CD4-positive, alpha-beta T cell (primary cell): Measurements from ENCODE around the gene CGREF1. TPM values are rescaled to one million over a fixed set of nuclear protein-coding genes. Genes with fewer than 3 reads are reported as not detected.

Source experiments
- ATAC-seq: fragments of 200-7000 bp; cut with Tn5 transposase; one replicate; pipeline ENCODE4 v1.10.0; 2022; ENCODE audit warnings: mild to moderate bottlenecking; ENCODE audit not compliant: poor library complexity
- CTCF ChIA-PET: fragments of 350-600 bp; sonication (Branson Sonifier 250); formaldehyde crosslinking; loops from one replicate; lab custom pipeline; 2021; ENCODE audit warnings: antibody characterized with exemption, inconsistent platforms; lab: Charles Lee
- POLR2A ChIA-PET: fragments of 350-600 bp; sonication (Branson Sonifier 250); formaldehyde crosslinking; loops from one replicate; lab custom pipeline; 2021; ENCODE audit warnings: antibody characterized with exemption, inconsistent platforms; lab: Charles Lee
- DNase-seq, 14 experiments: peaks; one replicate each; pipeline ENCODE4 v3.0.0-alpha.2; 2013 to 2020; ENCODE audit warnings: mixed read lengths in 2 of 14
- H3K27ac ChIP-seq, 2 donors: one replicate each; pipeline versions ENCODE4 v1.5.1 to v1.7.0; 2013; ENCODE audit warnings: low read length in 2 of 2, low read depth in 1 of 2, mild to moderate bottlenecking in 1 of 2
- H3K27me3 ChIP-seq, 2 experiments: 1 replicate in 1 of 2; 2 replicates in 1 of 2; pipeline versions ENCODE4 v1.6.1 to v1.7.0; 2013; ENCODE audit warnings: low read length in 2 of 2, control low read depth in 1 of 2, mild to moderate bottlenecking in 1 of 2, moderate library complexity in 1 of 2; ENCODE audit not compliant: insufficient read depth in 2 of 2, control insufficient read depth in 1 of 2
- H3K36me3 ChIP-seq: one replicate; pipeline ENCODE4 v1.6.1; 2013; ENCODE audit warnings: low read length, control low read depth; ENCODE audit not compliant: insufficient read depth
- H3K4me1 ChIP-seq: one replicate; pipeline ENCODE4 v1.6.1; 2013; ENCODE audit warnings: low read length, control low read depth; ENCODE audit not compliant: insufficient read depth
- H3K4me3 ChIP-seq: one replicate; pipeline ENCODE4 v1.5.1; 2013; ENCODE audit warnings: mild to moderate bottlenecking, low read length, moderate library complexity
- H3K9me3 ChIP-seq, 2 experiments: 1 replicate in 1 of 2; 2 replicates in 1 of 2; pipeline versions ENCODE4 v1.6.1 to v1.7.0; 2013; ENCODE audit warnings: low read length in 2 of 2, mild to moderate bottlenecking in 2 of 2, control low read depth in 1 of 2, moderate library complexity in 1 of 2; ENCODE audit not compliant: control insufficient read depth in 1 of 2, insufficient read depth in 1 of 2
- H3K27ac Mint-ChIP-seq: one replicate; pipeline ENCODE4 v1.8.0; 2020; ENCODE audit warnings: mixed read lengths
- H3K27me3 Mint-ChIP-seq: one replicate; pipeline ENCODE4 v1.8.0; 2021; ENCODE audit warnings: mixed read lengths
- H3K36me3 Mint-ChIP-seq: one replicate; pipeline ENCODE4 v1.8.0; 2021; ENCODE audit warnings: low read depth, mixed read lengths
- H3K4me1 Mint-ChIP-seq: one replicate; pipeline ENCODE4 v1.8.0; 2021; ENCODE audit warnings: low read depth, mixed read lengths
- H3K4me3 Mint-ChIP-seq: one replicate; pipeline ENCODE4 v1.8.0; 2020; ENCODE audit warnings: mild to moderate bottlenecking, mixed read lengths
- H3K9me3 Mint-ChIP-seq: one replicate; pipeline ENCODE4 v1.8.0; 2020; ENCODE audit warnings: mixed read lengths
- CTCF ChIP-seq: fragments of 200-600 bp; IDR thresholded peaks from one replicate; pipeline ENCODE4 v1.8.0; 2022; ENCODE audit warnings: antibody characterized with exemption, mild to moderate bottlenecking
- intact Hi-C, 2 experiments: fragments of 100-400 bp; cut with DNase I in 1 of 2; cut with micrococcal nuclease in 1 of 2; formaldehyde crosslinking; loops; one replicate each; pipeline versions ENCODE4 v1.15.1 to v1.9.0; 2023 to 2025; cut with DNase I, micrococcal nuclease
- total RNA-seq, 174 experiments: library from RNA in 2 of 174; stranded (reverse) in 2 of 174; gene quantifications; one replicate each; pipeline ENCODE4 v1.2.3 and lab custom pipeline; 2021 to 2026

Gene CGREF1
- total RNA-seq, 2 experiments from 2014 or later = not detected

DNA sequence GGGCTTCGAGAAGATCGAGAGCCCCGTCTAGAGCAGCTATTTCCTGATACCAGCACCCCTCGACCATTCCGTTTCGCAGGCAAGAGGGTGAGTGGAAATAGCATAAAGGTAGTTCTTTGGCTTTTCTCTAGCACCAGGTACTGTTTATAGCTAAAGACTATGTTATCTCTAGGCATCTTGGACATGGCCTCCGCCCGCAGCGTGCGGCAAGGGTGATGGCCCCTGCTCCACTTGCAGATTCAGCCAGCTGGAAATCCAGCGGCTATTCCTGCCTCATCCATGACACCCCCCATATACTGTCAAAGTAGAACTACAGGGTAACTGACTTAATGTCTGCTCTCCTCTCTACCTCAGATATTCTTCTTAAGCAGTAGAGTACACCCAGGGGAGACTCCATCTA, 64.2 kb downstream of the CGREF1 start:
- Histone ChIP-seq H3K9me3 (no peaks in the 10 kb centered on the region), H3K4me3 (no peak overlapping the region), H3K27ac (no peak overlapping the region), H3K27me3 (no peaks in the 10 kb centered on the region), H3K4me1 (peaks cover 13% of the 10 kb centered on the region), H3K36me3 (peaks cover 31% of the 10 kb centered on the region)
- ChIA-PET CTCF (interaction anchor here (1.4 kb wide), 1 partner anchor 17 kb away, joined by 4 read pairs; the partner anchor contains the start of gene OST4), POLR2A (interaction anchor here (1.3 to 13.4 kb wide), 2 partner anchors 16 to 33 kb away, joined by 3 to 301 read pairs; partner anchors contain the start of gene OST4)
- Mint-ChIP-seq H3K27ac (peak overlapping the region; percentile 65), H3K9me3 (no peaks in the 10 kb centered on the region), H3K4me3 (peak overlapping the region; percentile 58), H3K36me3 (peaks cover 52% of the 10 kb centered on the region), H3K4me1 (peaks cover 22% of the 10 kb centered on the region), H3K27me3 (peaks cover 15% of the 10 kb centered on the region)
- DNase-seq (no peak), ATAC-seq (no peak)
- TF ChIP-seq CTCF = no peak
- intact Hi-C loops = loop anchor here in 1 of 2 experiments (5.0 kb wide), 1 partner anchor 158 kb away; the partner anchor contains the start of genes ATRAID and SLC5A6

- POLR2A ChIA-PET = interaction anchor here (1.3 to 13.4 kb wide), 2 partner anchors 17 to 34 kb away, joined by 3 to 301 read pairs; partner anchors contain the start of gene OST4
- Mint-ChIP-seq H3K36me3 (peaks cover 53% of the 10 kb centered on the region), H3K27ac (peak overlapping the region; percentile 15), H3K4me3 (peak overlapping the region; percentile 40), H3K27me3 (peaks cover 15% of the 10 kb centered on the region), H3K4me1 (peaks cover 27% of the 10 kb centered on the region), H3K9me3 (no peaks in the 10 kb centered on the region)
- DNase-seq (peak in 1 of 14 experiments; percentile 10), ATAC-seq (no peak)
- Histone ChIP-seq H3K27ac (no peak overlapping the region), H3K27me3 (no peaks in the 10 kb centered on the region), H3K4me1 (peaks cover 20% of the 10 kb centered on the region), H3K4me3 (no peak overlapping the region), H3K36me3 (peaks cover 27% of the 10 kb centered on the region), H3K9me3 (no peaks in the 10 kb centered on the region)
- intact Hi-C loops = loop anchor here in 1 of 2 experiments (5.0 kb wide), 1 partner anchor 159 kb away; the partner anchor contains the start of genes ATRAID and SLC5A6
- TF ChIP-seq CTCF = no peak
- CTCF ChIA-PET = interaction anchor here (1.4 kb wide), 1 partner anchor 18 kb away, joined by 4 read pairs; the partner anchor contains the start of gene OST4
These were observed 65.2 kb downstream of the CGREF1 start for GRCh38 chr2:27053776-27054175.

DNA sequence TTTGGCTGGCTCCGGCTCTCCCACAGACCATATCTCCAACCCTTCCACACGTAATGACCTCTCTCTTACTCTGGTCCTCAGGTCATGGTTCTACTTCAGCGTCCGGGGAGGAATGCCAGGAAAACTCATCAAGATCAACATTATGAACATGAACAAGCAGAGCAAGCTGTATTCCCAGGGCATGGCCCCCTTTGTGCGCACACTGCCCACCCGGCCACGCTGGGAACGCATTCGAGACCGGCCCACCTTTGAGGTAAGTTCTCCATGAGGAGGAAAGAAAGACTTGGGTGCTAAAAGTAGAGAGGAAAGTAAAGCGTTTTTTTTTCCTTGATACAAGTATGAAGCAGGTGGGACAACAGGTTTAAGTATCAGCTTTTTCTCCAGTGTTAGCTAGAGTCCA, 65.6 kb downstream of the CGREF1 start:
- ChIA-PET POLR2A (interaction anchor here (3.0 to 13.4 kb wide), 3 partner anchors 8 to 31 kb away, joined by 26 to 301 read pairs (median 113); partner anchors contain the start of genes KHK and OST4), CTCF (interaction anchor here (0.9 to 1.4 kb wide), 2 partner anchors 18 to 92 kb away, joined by 3 to 4 read pairs; partner anchors contain the start of gene OST4)
- peaks cover 20% of the 10 kb centered on the region for H3K4me1 ChIP-seq
- H3K36me3 ChIP-seq = peaks cover 25% of the 10 kb centered on the region
- no peaks in the 10 kb centered on the region for H3K27me3 ChIP-seq
- no peak for ATAC-seq
- TF ChIP-seq CTCF = no peak
- H3K4me3 Mint-ChIP-seq = peak overlapping the region; percentile 96
- peak in 1 of 14 experiments; percentile 19 for DNase-seq
- peaks cover 15% of the 10 kb centered on the region for H3K27me3 Mint-ChIP-seq
- intact Hi-C loops = loop anchor here in 1 of 2 experiments (5.0 kb wide), 1 partner anchor 159 kb away; the partner anchor contains the start of genes ATRAID and SLC5A6
- no peaks in the 10 kb centered on the region for H3K9me3 Mint-ChIP-seq
- peaks cover 27% of the 10 kb centered on the region for H3K4me1 Mint-ChIP-seq
- H3K36me3 Mint-ChIP-seq = peaks cover 50% of the 10 kb centered on the region
- H3K27ac ChIP-seq = no peak overlapping the region
- peak overlapping the region; percentile 15 for H3K27ac Mint-ChIP-seq
- H3K9me3 ChIP-seq = no peaks in the 10 kb centered on the region
- no peak overlapping the region for H3K4me3 ChIP-seq
